Middle frontal gyrus (tissue), 1 donor: ENCODE measurements around the gene FOXF2.

ENCODE experiments used
- DNase-seq: peaks from one replicate; pipeline ENCODE4 v3.0.0-alpha.2; 2015; ENCODE audit warnings: low spot score; ENCODE audit errors: extremely low spot score

The FOXF2 gene

DNA sequence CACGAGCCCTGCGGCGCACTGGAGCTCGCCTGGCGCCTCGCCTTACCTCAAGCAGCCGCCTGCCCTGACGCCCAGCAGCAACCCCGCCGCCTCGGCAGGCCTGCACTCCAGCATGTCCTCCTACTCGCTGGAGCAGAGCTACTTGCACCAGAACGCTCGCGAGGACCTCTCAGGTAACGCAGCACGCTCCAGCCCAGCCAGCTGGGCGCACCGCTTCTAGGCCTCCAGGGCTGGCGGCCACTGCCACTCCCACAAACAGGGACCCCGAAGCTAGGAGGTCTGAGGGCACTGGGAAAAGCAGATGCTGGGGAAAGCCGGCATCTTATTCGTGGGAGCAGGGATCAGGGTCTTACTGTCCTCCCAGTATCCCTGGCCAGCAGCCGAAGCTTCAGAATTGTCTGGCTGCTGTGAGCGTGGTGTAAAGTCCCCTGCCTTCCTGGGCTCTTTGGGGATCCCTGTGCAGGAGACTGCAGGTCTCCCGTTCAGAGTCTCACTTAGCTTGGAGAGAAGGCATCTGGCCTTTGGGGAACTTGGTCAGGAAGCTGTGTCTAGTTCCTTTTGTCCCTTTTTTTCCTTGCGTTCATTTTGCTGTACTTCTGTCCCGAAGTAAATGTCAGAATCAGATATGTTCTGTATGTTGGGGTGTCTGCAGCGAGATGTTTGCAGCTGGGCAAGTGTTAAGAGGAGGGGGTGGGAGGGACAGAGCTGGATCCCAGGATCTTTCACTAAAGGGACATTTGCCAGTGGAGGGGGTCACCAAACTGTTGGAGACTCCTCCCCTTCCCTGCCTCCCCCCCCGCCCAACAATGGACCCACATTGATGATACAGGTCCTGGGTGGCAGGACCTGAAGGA lies 1.8 kb downstream of the FOXF2 start:
- no peak for DNase-seq

DNA sequence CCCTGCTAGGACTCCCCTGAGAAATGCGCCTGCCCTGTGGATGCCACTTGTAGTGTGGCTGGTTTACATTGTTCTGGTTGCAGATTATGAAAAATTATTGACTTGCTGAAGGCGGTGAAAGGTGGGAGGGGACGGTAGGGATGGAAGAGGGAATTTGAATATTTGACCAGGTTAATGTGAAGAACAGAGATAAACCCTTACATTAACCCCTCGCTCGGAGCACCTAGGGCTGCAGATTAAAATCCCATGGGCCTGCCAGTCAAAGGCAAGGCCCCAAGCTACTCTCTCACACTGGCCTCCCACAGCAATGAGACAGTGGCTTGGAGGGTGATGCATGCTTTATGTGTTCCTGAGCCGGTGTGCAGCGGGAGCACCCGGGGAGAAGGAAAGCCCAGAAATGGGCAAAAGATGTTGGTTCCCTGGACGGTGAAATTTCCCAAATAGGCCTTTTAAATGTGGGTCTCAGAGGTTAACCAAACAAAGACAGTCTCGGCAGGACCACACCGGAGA lies 2.5 kb downstream of the FOXF2 start:
- no peak for DNase-seq

DNA sequence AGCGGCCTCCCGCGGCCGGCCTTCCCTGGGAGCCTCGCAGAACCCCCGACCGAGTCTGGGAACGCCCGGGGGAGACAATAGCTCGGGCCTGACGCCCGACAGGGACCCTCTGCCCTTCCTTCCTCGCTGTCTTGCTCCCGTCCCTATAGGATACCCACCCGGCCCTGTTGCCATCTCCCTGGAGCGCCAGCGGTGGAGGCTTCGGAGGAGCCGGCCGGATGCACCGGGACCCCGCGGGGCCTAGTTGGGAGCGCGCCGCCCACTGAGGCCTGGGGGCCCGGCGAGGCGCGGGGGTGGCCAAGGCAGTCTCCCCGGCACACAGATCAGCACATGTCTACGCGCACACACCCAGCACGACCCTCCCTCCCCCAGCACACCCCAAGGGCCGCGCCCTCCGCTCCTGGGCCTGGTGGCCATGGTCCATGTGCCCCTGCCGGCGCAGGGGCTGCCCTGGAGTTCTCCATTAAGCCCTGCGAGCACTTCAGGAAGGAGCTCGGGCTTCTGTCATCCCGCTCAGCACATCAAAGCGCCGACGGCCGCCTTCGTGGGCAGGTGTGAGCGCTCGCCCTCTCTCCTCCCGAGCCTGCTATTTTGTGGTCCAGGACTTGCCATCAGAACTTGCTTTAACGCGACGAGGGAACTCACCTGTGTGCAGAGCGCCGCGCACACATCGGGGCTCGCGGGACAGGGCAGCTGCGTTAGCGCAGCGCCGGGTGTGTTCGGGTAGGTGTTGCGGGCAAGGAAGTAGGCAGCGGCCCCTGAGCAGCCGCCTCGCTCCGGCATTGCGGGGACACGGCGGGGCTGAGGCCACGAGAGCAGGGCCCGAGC lies 3.7 kb downstream of the FOXF2 start:
- no peak for DNase-seq

DNA sequence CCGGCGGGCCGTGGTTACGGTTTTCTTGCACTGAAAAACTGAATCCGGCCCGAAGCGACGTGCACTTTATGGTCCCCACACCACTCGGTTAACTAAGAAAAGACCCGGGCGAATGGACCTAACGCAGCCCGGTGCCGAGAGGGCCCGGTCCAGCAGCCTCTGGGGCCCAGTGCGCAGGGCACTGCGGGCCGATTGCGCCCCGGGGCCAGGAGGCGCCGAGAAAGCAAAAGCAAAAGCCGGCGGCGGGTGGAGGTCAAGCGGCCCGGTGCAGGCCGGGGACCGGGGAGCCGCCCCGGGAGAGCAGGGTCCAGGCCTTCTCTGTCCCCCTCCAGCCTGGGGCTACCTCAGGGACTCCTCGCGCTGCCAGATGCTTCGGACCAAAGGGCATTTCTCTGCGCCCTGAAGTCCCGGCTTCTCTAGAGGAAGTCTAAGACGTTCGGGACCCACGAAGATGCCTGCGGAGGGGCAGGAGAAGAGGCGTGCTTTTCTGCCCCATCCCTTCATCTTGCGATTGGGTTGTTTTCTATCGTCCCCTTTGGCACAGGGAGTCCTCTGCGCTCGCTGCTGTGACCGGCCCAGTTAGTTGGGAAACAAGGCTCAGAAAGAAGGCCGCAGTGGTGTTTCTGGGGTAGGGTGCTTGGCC lies 4.4 kb downstream of the FOXF2 start:
- DNase-seq = no peak

DNA sequence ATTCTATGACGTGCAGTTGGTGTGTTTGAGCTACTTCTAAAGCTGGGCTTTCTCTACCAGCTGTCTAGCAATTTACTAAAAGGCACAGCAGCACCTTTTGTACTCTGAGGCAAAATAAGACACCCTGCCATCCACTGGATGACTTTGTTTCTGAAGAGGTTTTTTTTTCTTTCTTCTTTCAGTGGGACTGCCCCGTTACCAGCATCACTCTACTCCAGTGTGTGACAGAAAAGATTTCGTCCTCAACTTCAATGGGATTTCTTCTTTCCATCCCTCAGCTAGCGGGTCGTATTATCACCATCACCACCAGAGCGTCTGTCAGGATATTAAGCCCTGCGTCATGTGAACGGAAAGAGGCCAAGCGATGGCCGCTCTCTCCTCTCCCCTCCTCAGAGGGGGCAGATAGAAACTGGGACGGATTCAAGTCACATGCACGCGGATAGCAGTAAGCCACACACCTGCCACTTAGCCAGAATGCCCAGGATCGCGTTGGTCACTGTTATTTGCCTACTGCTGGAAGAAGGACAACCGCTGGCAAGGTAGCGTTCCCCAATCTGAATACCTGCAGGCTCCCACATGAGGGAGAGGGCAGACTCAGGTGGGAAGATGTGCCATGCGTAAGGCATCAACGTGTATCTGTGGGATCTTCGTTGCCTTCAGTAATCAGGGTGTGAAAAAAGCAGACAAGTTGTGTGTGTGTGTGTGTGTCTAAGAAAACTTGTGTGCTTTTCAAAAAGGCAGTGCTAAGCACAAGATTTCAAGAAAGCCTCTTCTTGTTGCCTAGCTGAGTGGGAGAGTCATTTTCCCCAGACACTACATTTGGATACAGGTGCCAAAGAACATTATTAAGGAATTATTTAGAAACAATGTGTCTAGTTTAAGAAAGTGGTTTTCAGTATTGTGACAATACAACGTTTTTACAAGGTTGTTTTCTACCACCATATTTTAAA lies 5.4 kb downstream of the FOXF2 start:
- DNase-seq = no peak

DNA sequence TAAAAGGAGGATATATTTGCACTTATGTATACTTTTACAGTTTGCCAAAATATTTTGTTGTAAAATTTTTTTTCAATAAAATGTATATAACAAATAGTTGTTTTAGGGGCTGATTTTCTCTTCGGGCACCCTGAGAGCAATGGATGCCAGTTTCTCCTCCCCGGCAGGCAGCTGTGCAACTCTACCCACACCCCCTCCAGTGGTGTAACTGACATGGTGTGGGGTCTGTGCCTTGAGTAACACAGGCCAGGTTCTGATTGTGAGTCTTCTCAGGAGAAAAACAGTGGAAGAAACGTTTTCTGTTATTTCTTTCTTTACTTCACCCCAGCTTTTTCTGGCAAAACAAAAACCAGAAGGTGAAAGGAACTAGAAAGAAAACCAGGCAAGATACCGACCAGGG lies 6.1 kb downstream of the FOXF2 start:
- DNase-seq = no peak

DNA sequence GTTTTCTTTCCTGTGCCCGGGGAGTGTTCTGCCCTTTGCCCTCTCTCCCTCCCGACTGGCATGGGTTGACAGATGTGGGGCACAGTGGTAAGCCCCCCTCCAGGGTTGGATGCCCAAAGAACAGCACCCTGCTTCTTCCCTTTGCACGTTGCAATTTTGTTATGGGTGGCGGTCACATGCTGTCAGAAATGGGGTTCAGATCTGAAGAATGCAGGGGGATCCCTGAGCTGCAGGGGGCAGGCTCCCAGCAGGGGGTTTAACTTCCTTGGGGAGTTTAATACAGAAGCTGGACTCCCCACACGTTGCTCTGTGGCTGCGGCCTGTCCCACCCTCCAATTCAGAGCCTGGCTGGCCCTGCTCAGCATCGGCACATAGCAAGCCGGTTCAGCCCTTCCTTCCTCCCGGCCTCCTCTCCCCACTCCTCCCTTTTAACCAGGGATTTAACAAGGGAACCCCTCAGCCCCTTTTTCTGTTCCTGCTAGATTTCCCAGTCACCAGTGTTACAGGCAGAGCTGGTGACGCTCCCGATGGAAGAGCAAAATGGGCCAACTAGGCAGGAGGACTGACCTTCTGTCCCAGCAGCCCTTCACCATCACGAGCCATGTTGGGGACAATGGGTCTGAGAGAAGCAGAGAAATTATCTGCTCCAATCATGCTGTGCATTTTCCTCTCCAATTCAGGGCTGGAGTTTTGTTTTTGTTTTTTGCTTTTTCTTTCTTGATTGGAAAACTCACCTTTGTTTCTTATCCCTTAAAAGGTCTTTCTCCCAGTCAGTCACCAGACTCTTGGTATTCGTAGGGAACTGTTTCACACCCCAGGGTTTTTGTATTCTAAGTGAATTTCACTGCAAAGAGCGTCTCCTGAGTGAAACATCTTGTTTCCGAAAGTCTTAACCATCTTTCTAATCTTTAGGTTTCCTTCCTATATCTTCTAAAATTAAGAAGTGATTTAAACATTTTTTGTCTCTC lies 6.8 kb downstream of the FOXF2 start:
- DNase-seq = no peak

DNA sequence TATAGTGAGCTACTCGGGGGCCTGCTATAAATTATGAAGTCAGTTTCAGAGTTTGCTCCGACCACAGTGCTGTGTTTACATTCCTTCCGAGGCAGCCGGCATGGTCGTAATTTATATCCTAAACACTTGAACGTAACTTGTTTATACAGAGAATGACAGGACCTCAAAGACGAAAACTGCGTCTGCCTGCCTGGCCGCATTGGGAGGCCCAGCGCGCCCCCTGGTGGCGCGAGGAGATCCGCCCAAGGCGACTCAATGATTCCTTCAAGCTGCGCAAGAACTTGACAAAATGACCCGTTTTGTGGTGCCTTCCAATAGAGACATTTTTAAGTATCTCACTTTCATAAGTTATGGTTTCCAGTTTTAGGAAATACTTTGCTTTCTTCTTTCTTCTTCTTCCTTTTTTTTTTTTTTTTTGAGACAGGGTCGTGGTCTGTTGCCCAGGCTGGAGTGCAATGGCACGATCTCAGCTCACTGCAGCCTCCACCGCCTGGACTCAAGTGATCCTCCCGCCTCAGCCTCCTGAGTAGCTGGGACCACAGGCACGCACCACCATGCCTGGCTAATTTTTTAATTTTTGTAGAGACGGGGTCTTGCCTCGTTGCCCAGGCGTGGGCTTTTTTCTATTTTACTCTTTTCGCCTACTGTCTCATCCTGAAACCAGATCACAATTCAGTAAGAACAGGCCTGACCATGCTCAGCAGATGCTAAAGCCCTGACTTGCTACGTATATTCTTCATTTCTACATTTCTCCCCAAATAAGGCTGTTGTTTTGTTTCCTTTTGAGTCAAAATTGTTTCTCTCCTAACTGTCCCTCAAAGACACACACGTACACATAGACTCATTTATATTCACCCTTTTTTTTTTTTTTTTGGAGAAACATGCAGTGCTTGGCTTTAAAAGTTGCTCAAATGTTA lies 7.8 kb downstream of the FOXF2 start:
- DNase-seq = no peak

DNA sequence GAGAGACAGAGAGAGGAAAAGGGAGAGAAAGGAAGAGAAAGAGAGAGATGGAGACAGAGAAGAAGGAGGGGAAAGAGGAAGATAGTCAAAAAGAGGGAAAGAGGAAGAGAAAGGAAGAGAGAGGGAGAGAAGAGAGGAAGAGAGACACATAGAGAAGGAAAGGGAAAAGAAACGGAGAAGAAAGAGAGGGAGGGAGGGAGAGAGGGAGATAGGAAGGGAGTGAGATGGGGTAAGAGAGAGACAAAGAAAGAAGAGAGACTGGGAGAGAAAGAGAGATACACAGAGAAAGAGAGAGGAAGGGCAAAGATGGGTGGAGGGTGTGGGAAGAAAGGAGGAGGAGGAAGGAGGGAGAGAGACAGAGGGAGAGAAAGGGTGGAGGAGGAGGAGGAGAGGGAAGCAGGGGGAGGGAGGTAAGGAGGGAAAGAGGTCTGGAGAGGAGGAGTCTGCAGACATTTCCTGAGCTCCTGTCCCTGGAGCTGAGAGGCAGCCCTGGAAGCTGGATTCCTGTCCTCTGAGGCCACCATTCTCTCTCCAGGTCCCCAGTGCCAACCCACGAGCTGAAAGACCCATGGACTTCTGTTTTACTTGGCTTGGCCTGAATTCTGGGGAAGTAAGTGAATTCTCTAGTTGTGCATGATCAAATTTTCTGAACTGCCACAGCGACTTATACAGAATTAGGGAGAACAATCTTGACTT lies 9.9 kb downstream of the FOXF2 start:
- DNase-seq = no peak

DNA sequence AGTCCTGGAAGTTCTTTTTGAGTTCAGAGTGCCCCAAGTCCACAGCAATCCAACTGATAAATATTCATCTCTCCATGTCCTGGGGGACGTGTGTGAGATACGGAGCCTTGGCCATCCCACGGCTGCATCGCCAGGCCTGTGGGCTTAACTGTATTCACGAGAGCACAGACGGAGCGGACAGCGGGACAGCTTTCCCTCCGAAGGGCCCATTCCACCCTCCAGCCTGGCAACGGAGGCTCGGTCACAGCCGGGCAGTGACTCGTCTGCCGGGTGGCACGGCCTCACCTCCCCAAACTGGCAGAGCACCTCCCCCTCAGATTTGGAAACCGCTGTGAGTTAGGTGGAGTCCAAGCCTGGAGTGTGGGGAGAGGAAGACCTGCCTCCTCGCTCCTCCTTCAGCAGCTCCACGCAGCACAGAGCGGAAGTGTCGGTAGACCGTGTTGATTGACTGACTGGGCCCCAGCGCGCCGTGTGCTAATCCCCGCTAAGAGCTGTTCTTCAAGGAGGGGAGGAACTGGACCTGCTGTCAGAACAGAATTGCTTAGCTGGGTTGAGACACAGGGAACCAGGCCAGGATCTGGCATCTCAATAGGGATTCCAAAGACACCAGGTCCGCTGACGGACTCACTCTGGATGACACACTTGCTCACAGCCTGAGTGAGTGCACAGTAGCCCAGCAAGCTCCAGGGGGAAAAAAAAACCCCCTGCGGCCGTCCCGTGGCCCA lies 10.9 kb downstream of the FOXF2 start:
- DNase-seq = no peak

DNA sequence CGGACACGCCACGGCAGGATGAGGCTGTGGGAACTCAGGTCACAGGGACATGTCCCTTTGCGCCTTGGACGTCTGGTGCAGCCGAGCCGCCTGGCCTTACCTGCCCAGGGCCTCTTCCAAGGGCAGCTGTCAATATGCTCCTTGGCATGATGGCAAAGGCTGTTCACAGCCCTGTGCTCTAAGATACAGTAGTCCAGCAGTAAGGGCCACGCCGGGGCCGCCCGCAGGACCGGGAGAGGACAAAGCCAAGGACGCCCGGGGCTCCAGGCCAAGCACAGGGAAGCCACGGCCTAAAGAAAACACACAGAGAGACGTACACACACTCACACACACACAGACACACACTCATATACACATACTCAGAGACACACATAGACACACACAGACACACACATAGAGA lies 13.0 kb downstream of the FOXF2 start:
- DNase-seq = no peak

DNA sequence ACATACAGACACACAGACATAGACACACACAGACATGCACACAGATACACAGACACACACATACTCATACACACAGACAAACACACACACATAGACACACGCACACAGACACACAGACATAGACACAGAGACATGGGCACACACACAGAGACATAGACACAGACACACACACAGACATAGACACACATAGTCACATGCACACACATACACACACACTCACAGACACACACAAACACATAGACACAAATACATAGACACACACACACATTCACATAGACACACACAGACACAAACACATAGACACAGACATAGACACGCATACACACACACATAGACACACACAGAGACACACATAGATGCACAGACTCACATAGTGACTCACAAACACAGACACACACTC lies 13.5 kb downstream of the FOXF2 start:
- DNase-seq = no peak

DNA sequence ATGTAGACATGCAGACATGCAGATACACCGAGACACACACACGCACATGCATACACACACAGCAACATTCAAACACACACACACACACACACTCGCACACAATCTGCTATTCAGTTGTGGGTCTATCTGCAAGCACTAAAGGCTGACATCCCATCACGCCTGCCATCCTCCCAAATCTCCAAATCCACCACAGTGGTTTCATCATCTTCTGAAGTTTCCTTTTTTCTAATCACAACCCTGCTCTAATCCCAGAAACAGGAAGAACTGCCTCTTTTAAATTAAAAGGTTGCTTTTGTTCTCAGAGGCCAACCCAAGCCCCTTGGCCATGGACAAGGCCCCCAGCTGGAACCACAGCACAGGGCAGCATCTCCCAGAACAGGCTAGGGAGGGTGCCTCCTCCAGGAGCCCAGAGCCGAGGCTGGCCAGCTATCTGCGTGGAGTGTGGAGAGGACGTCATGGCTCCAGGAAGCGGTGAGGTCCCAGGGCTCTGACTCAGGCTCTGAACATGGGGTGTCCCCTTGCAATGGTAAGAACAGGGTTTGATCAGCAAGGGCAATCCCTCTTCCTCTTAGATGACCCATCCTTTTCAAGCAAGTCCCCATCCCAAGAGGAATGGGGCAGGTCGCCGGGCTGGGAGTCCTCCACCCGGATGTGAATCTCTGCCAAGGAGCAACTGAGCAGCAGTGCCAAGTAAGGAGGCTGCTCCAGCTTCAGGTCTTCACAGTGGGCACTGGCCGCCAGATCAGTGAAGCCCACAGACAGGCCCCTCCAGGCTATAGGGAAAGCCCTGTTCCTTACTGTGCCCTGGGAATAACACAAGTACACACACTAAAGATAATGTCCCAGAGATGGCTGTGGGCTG lies 14.7 kb downstream of the FOXF2 start:
- DNase-seq = no peak

DNA sequence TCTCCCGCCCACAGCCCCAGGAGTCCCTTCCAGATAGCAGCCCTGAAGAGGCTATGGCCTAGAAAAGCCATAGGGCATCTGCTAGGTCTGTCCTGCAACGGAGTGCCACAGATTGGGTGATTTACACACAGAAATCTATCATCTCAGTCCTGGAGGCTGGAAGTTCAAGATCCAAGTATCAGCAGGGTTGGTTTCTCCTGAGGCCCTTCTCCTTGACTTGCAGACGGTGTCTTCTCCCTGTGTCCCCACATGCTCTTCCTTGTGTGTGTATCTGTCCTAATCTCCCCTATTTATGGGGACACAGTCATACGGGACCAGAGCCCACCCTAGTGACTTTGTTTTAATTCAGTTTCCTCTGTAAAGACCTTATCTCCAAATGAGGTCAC lies 15.3 kb downstream of the FOXF2 start:
- DNase-seq = no peak

DNA sequence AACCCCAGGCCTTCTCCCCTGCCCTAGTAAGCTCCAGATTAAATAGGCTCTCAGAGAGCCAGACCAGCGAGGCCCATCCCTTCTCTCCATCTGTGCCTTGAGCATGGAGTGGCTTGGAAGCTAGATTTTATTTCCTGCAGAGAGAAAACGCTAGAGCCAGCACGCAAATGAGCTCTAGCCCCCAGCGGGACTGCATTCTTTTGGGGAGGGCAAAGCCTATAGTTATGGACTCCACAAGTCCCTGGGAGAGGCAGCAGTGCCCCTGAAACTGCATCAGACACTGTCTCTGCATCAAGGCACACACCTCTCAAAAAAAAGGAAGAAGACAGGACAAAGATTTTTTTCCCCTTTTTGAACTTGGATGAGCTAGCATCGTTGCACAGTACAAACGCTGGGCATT lies 15.8 kb downstream of the FOXF2 start:
- no peak for DNase-seq

DNA sequence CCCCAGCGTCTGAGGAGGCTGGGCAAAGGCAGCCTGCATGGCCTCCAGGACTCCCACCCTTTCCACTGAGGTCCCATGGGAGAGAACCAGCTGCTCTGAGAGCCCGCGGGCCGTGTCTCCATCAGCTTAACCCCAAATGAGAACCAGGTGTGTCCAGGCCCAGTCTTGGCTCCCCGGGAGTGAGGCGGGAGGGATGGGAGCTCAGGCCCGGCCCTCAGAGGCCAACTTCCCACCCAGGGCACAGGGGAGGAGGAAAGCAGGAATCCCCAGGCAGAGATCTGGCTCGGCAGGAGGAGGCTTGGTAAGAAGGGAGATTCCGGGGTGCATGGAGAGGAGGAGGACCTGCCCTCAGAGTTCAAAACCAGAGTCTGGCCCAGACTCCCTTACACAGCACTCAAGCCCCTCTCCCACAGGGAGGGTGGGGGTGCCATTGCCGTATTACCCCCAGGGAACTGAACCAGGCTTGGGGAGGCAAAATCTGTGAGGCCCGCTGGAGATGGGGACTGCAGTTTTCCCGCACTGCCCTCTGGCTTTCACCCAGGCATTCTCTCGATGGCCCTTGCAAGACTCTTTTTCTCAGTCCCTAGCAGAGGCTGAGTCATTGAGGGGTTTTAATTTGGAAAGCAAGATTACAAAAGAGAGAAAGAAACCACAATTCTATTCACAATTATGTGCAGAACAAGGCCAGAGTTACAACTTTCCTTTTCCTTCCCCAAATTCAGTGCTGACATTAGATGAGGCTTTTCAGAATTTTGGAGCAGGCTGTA lies 17.1 kb downstream of the FOXF2 start:
- DNase-seq = no peak
